Loucy (cell line): ENCODE results near the gene LTC4S.

Source experiments
- H2AFZ ChIP-seq: fragments of 200-600 bp; sonication (generic); 2 replicates; pipeline ENCODE4 v1.6.0; 2016; ENCODE audit warnings: antibody characterized with exemption, mild to moderate bottlenecking, low read length, moderate library complexity
- H3F3A ChIP-seq: fragments of 200-600 bp; 2 replicates; pipeline ENCODE4 v1.6.0; 2016; ENCODE audit warnings: antibody characterized with exemption, low read depth, mild to moderate bottlenecking
- H3K27me3 ChIP-seq: fragments of 200-600 bp; sonication (generic); 2 replicates; pipeline ENCODE4 v1.6.1; 2014; ENCODE audit warnings: low read length, mild to moderate bottlenecking; ENCODE audit not compliant: insufficient read depth, poor library complexity, severe bottlenecking
- H3K36me3 ChIP-seq: fragments of 200-600 bp; sonication (generic); 2 replicates; pipeline ENCODE4 v1.6.1; 2016; ENCODE audit warnings: low read length; ENCODE audit not compliant: insufficient read depth
- H3K4me1 ChIP-seq: fragments of 200-600 bp; sonication (generic); 2 replicates; pipeline ENCODE4 v1.5.1; 2014; ENCODE audit warnings: low read length, mild to moderate bottlenecking; ENCODE audit not compliant: insufficient read depth, poor library complexity, severe bottlenecking
- H3K4me2 ChIP-seq: fragments of 200-600 bp; sonication (generic); 2 replicates; pipeline ENCODE4 v1.6.0; 2014; ENCODE audit warnings: antibody characterized with exemption, low read length, low read depth, mild to moderate bottlenecking; ENCODE audit not compliant: poor library complexity, severe bottlenecking
- H3K4me3 ChIP-seq: fragments of 200-600 bp; sonication (generic); 2 replicates; pipeline ENCODE4 v1.5.1; 2014; ENCODE audit warnings: low read length, mild to moderate bottlenecking, mixed read lengths; ENCODE audit not compliant: poor library complexity, severe bottlenecking
- H3K79me2 ChIP-seq: fragments of 200-600 bp; sonication (generic); 2 replicates; pipeline ENCODE4 v1.6.1; 2014; ENCODE audit warnings: low read length; ENCODE audit not compliant: insufficient read depth
- H3K9ac ChIP-seq: fragments of 200-600 bp; sonication (generic); 2 replicates; pipeline ENCODE4 v1.6.0; 2014; ENCODE audit warnings: mild to moderate bottlenecking, low read depth, low read length, moderate library complexity; ENCODE audit not compliant: poor library complexity, severe bottlenecking
- H3K9me2 ChIP-seq: fragments of 200-600 bp; sonication (generic); replicated peaks from 2 replicates; pipeline ENCODE4 v1.6.1; 2016; ENCODE audit warnings: low read depth, low read length, mixed read lengths
- H3K9me3 ChIP-seq: fragments of 200-600 bp; sonication (generic); 2 replicates; pipeline ENCODE4 v1.6.1; 2014; ENCODE audit warnings: mild to moderate bottlenecking, antibody characterized with exemption, low read length, low read depth; ENCODE audit not compliant: insufficient read depth
- H4K20me1 ChIP-seq: fragments of 200-600 bp; sonication (generic); 2 replicates; pipeline ENCODE4 v1.6.0; 2014; ENCODE audit warnings: antibody characterized with exemption, low read length, mild to moderate bottlenecking; ENCODE audit not compliant: insufficient read depth, poor library complexity, severe bottlenecking
- CTCF ChIP-seq: fragments of 200-600 bp; sonication (generic); conservative IDR thresholded peaks from 2 replicates; pipeline ENCODE4 v1.5.1; 2014; ENCODE audit warnings: mild to moderate bottlenecking, antibody characterized with exemption, low read length
- EZH2phosphoT487 ChIP-seq: fragments of 200-600 bp; IDR thresholded peaks from 2 replicates; pipeline ENCODE4 v1.6.1; 2018; ENCODE audit warnings: antibody characterized with exemption, mild to moderate bottlenecking, moderate library complexity, borderline replicate concordance

The LTC4S gene

GRCh38 chr5:179812135-179812825 lies 18.5 kb downstream of the LTC4S start:
- Histone ChIP-seq H3K9me2 (no peaks in the 10 kb centered on the region), H3K36me3 (no peaks in the 10 kb centered on the region), H4K20me1 (no peaks in the 10 kb centered on the region), H2AFZ (no peak overlapping the region), H3K27me3 (no peaks in the 10 kb centered on the region), H3K4me3 (no peak overlapping the region), H3K79me2 (no peaks in the 10 kb centered on the region), H3K9ac (no peak overlapping the region), H3K9me3 (no peaks in the 10 kb centered on the region), H3K4me2 (no peak overlapping the region), H3F3A (no peaks in the 10 kb centered on the region), H3K4me1 (no peaks in the 10 kb centered on the region)
- no peak for TF ChIP-seq CTCF
- TF ChIP-seq EZH2phosphoT487: no peak

GRCh38 chr5:179812997-179813607 lies 19.3 kb downstream of the LTC4S start:
- TF ChIP-seq EZH2phosphoT487: no peak
- TF ChIP-seq CTCF: no peak
- Histone ChIP-seq H3K4me2 (no peak overlapping the region), H3K27me3 (no peaks in the 10 kb centered on the region), H3K9me2 (no peaks in the 10 kb centered on the region), H3K4me1 (no peaks in the 10 kb centered on the region), H4K20me1 (no peaks in the 10 kb centered on the region), H3K9me3 (no peaks in the 10 kb centered on the region), H2AFZ (no peak overlapping the region), H3K4me3 (no peak overlapping the region), H3K36me3 (no peaks in the 10 kb centered on the region), H3F3A (no peaks in the 10 kb centered on the region), H3K9ac (no peak overlapping the region), H3K79me2 (no peaks in the 10 kb centered on the region)

GRCh38 chr5:179814090-179814489 lies 20.3 kb downstream of the LTC4S start:
- H3K36me3 ChIP-seq: no peaks in the 10 kb centered on the region
- TF ChIP-seq CTCF (no peak), EZH2phosphoT487 (no peak)
- no peaks in the 10 kb centered on the region for H4K20me1 ChIP-seq
- no peaks in the 10 kb centered on the region for H3K79me2 ChIP-seq
- no peak overlapping the region for H3K4me2 ChIP-seq
- no peak overlapping the region for H3K4me3 ChIP-seq
- H2AFZ ChIP-seq: no peak overlapping the region
- H3F3A ChIP-seq: no peaks in the 10 kb centered on the region
- H3K4me1 ChIP-seq: peaks cover 4% of the 10 kb centered on the region
- no peaks in the 10 kb centered on the region for H3K27me3 ChIP-seq
- H3K9me2 ChIP-seq: no peaks in the 10 kb centered on the region
- H3K9me3 ChIP-seq: no peaks in the 10 kb centered on the region
- H3K9ac ChIP-seq: no peak overlapping the region
